GM12801 (cell line): Measurements from ENCODE around the gene CWF19L2.

ENCODE experiments used
- CTCF ChIP-seq: IDR thresholded peaks from one replicate; pipeline ENCODE4 v1.5.1; 2011; ENCODE audit warnings: control low read depth; ENCODE audit not compliant: insufficient read length; ENCODE audit errors: extremely low read depth

CWF19L2 gene

GRCh38 chr11:107457205-107457557, 444 bp downstream of the CWF19L2 start:
- no peak for TF ChIP-seq CTCF

DNA sequence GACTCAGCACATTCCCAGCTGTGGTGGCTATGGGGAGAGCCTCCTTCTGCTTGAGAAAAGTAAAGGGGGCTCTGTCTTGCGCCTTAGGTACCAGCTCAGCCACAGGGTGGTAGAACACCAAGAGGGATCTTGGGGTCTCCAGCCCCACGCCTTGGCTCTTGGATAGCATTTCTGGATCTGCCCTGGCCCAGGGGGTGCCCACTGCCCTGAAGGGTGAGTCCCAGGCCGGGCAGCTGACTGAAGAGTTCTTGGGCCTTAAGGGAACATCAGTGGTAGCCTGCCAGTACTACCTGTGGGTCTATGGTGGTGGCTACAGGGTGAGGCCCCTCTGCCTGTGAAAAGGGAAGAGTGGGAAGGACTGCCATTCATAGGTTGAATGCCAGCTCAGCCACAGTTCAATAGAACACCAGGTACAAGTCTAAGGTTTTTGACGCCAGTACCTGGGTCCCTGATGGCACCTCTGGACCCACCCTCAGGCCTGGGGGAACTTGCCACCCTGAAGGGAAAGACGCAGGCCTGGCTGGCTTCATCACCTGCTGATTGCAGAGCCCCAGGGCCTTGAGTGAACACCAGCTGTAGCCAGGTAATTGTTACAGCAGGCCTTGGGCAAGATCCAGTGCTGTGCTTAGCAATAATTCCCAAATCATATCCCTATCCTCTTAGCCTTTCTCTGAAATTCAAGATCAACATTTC, 3.9 kb downstream of the CWF19L2 start:
- TF ChIP-seq CTCF = no peak

- TF ChIP-seq CTCF = no peak
Measured at GRCh38 chr11:107446822-107447431, 10.7 kb downstream of the CWF19L2 start.

GRCh38 chr11:107442715-107443215, 14.9 kb downstream of the CWF19L2 start:
- TF ChIP-seq CTCF = no peak

DNA sequence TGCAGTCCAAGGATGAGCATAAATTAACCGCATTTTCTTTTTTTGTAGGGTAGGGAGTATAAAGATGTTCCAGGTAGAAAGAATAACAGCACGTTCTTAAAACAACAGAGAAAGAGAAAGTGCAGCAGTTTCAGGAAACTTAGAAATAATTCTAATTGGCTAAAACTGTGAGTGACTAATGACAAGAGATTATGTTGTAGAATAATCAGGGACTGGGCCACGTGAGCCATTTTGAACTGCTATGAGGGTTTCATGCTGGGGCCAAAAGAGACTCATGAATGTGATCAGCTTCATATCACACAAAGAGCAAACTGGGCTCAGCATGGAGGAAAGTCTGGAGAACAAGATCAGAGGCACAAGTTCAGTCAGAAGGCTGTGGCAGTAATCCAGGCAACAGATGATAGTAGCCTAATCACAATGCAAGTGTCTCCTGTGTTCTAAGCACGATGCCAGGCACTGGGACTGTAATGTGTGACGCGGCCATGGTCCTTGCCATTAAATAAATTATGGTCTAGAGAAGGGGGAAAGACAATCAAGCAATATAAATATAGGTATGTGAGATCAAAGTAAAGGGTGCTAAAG, 17.9 kb downstream of the CWF19L2 start:
- TF ChIP-seq CTCF = no peak

GRCh38 chr11:107438148-107438547, 19.5 kb downstream of the CWF19L2 start:
- TF ChIP-seq CTCF = no peak

DNA sequence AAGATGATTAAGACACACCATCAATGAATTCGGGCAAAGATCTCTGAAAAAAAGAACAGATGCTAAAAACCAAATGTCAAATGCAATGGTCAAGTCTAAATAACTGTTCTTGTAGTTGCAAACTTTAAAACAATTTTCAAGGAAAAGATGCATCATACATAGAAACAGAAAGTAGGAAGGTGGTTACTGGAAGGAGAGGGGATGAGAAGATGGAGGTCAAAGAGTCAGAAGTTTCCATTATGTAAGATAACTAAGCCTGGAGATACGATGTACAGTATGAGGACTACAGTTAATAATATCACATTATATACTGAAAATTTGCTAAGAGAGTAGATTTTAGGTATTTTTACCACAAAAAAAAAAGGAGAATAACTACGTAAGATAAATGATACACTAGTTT, 27.1 kb downstream of the CWF19L2 start:
- no peak for TF ChIP-seq CTCF
